GM19452 (cell line): ENCODE data around the gene GDPD4.

Source experiments
- ATAC-seq: cut with Tn5 transposase; IDR thresholded peaks from one replicate; pipeline ENCODE4 v1.9.1; 2021; ENCODE audit not compliant: unreplicated experiment

The GDPD4 gene

DNA sequence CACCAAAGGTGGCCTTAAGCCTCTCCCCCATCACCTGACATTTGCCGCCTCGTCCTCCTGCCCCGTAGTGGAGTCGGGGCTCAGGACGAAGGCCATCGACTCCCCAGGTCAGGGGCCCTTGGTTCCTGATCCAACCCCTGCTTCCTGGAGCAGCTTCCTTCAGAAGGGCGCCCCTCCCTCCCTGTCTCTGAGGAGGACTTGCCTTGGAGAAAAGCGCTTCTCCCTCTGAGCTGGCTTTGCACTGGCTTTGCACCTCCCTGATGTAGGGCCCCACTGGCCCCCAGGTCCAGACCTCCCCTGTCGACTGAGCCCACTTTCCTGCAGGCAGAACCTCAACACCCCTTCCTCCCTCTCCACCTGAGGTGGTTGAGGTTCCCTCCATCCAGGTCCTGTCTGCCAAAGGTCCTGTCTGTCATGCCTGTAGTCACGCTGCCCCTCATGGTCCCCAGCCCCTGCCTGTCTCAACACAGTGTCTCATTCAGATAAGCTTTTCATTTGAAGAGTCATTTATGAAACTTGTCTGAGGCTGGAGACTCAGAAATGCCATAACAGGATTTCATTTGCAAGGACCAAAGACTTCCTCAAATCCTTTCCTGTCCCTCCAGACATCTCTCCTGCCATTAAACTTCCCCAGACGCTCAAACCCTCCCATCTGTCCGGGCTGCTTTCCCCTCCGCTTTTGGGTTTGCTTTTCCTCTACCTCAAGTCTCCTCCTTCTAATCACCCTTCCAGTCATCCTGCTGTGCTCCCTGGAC is 95.0 kb downstream of the GDPD4 start:
- ATAC-seq = no peak

DNA sequence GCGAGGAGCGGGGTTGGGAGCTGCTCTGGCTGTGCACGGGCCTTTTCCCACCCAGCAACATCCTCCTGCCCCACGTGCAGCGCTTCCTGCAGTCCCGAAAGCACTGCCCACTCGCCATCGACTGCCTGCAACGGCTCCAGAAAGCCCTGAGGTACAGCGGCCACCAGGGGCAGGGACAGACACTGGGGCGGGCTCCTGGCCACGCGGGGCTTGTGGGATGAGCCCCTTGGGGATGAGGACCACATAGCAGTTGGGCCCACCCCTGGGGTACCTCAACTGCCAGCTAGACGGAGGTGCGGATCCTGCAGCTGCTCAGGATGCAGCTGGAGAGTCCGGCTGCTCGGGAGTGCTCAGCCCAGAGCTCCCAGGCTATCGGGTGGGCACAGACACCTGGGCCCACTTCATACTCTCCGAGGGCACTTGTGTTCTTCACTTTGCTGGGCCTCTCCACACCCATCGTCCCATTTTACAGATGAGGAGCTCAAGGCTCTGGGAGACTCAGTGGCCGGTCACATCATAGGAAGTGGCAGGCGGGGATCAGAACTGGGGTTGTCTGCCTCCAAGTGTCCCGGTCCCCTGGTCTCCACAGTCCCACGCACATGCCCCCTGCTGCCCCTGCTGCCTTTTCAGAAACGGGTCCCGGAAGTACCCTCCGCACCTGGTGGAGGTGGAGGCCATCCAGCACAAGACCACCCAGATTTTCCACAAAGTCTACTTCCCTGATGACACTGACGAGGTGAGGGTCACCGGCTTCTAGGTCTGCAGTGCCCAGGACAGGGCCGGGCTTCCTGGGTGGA is 95.8 kb downstream of the GDPD4 start:
- no peak for ATAC-seq

DNA sequence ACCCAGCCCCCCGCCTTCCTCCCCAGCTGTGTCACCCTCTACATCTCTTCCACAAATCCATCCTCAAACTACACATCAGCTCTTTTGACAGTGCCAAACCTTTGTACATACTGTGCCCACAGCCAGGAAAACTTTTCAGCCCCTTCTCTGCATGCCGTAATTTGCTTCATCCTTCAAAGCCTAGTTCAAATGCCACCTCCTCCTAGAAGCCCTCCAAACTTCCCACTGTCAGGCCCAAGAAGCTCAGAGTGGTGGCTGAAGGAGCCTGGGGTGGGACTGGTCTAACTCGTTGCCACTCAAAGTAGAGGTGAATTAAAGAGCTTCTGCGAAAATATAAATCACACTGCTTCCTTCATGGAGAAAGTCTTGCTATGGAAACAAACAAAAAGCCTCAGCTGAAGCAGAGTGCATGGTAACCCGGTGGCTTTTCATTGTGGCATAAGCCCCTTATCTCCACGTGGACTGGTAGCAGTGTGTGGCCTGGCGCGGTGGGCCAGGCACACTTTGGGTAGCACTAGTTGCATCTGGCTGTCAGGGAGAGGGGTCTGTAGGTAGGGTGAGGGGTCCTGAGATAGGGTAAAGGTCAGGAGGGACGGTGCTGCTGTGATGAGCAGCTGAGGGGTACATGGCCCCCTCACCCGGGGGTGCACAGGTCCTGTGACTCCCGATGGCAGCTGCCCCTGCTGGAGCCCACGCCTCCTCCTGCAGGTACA is 96.6 kb downstream of the GDPD4 start:
- ATAC-seq = no peak

DNA sequence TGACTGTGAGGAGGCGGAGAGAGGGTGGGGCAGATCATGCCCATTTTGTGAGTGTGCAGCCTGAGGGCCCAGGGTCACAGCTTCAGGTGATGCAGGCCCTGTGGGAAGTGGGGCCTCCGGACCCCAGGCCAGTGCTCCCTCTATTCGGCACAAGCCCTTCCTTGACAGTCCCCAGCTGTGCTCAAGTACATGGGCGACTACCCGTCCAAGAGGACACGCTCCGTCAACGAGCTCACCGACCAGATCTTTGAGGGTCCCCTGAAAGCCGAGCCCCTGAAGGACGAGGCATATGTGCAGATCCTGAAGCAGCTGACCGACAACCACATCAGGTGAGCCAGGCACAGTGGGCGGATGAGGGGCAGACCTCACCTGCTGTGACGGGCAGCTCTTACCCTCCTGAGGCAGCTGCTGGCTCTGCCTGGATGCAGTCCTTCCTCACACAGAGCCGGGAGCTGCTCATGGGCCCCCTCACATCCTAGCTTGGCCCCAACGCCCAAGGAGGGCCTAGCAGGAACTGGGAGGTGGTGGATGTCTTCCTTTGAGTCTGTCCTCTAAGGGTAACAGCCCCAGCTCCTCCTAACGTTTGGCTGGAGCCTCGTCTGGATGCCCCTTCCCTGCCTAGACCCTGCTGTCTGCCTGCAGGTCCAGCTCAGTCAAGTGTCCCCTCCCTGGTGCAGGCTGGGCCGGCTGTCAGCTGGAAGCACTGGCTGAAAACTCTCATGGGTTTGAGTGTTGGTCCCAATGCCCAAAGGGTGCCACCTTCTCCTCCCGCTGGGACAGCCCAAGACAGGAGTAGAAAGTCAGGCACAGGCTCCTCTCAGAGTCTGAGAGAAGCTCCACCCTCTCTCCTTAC is 97.4 kb downstream of the GDPD4 start:
- ATAC-seq = no peak

DNA sequence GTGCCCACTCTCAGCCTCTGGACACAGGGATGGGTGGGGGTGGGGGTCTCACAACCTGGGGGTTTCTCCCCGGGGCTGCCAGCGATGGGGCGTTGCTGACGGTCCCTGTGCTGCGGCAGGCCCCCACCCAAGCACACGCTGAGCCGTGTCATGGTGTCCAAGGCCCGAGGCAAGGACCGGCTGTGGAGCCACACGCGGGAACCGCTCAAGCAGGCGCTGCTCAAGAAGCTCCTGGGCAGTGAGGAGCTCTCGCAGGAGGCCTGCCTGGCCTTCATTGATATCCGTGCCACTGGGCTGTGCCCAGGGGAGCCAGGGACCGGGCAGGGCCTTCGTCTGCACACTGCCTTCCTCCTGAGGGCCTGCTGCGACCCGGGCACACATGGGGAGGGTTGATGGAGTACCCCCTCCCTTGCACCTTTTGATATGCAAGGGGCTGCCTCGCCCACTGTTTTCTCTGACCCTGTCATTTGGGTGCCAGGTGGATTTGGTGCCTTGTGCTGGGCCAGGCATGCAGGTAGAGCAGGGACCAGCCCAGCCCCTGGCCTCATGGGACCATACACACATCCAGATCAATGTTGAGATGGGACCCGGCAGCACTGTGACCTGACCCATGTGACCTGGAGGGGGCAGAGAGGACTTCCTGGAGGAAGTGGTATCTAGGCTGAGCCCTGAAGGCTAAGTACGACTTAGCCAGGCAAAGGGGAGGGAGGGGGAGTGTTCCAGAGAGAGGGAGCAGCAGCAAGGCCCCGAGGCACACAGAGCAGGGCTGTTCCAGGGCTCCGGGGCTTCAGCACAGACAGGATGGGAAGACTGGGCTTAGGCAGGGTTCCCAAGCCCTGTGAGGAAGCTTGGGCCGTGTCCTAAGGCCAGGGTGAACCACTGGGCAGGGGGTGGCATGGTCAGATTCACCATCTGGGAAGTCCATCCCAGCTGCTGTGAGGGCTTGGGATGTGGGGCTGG is 98.3 kb downstream of the GDPD4 start:
- no peak for ATAC-seq

DNA sequence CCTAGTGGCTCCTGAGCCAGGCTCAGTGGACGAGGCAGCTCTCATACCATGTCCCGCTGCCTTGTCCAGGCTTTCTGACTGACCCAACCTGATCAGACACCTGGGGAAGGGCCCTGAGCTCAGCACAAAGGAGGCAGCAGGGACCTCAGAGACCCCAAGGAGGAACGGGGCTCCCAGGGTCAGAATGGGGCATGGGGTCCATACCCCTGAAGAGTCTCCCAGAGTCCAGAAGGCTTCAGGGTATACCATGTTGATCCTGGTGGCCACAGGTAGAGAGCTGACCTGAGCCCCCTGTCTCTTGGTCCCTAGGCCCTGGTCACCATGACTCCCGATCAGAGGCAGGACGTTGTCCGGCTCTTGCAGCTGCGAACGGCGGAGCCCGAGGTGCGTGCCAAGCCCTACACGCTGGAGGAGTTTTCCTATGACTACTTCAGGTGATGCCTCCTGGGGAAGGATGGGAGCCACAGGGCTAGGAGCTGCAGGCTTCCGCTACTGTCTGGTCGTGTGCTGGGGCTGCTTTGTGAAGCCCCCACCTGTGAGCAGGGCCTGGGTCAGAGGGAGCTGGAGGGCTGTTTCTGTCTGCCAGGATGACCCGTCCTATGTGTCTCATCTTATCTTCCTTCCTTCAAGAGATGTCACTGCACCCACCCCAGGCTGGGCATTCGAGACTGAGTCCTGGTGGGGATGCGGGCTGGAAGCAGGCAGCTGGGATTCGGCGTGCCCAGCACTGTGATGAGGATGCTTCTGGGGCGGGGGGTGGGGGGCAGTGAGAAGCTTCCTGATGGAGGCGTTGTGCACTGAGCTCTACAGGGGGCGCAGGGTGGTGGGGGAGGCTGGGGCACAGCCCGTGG is 99.3 kb downstream of the GDPD4 start:
- ATAC-seq = no peak

DNA sequence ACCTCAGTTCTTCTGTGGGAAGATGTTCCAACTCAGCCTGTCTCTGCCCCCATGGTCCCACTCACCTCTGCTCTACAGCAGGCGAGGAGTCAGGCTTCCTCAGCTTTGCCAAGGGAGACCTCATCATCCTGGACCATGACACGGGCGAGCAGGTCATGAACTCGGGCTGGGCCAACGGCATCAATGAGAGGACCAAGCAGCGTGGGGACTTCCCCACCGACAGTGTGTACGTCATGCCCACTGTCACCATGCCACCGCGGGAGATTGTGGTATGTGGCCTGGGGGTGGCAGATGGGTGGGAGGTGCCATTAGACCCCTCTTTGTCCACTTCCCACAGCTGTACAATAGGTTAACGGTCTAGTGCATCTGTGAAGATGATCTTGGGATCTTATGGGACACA is 100.1 kb downstream of the GDPD4 start:
- ATAC-seq = no peak

DNA sequence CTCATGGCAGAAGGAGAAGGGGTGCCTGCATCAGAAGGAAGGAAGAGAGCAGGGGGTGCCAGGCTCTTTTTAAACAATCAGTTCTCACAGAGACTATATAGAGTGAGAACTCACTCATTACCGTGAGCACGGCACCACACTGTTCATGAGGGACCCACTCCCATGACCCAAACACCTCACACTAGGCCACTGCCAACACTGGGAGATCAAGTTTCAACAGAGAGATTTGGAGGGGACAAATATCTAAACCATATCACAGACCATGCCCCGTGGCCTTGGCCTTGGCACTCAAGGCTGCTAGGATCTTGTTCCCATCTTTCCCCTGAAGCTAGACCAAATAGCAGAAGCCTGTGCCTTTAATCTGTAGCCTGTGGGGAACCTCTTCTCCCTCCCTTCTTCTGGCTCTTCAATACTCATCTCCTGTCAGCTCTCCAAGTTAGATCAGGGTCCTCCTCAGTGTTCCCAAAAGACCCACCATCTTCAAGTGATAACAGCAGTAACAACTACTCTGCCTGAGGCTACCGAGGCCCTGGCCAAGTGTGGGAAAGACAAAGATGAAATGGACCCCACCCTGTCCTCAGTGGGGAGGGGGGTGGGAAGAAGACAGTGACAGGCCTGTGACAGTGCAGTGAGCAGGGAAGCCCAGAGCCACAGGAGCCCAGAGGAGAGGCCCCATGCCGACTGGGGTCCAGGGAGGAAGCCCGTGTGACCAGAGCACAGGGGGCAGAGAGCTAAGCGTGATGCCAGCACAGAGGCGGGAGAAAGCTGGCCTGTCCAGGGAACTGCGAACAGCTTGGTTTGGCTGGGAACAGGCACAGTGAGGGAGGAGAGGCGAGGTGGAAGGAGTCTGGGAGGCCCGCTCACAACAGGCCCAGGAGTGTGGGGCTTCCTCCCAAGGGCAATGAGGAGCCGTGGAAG is 100.9 kb downstream of the GDPD4 start:
- no peak for ATAC-seq

DNA sequence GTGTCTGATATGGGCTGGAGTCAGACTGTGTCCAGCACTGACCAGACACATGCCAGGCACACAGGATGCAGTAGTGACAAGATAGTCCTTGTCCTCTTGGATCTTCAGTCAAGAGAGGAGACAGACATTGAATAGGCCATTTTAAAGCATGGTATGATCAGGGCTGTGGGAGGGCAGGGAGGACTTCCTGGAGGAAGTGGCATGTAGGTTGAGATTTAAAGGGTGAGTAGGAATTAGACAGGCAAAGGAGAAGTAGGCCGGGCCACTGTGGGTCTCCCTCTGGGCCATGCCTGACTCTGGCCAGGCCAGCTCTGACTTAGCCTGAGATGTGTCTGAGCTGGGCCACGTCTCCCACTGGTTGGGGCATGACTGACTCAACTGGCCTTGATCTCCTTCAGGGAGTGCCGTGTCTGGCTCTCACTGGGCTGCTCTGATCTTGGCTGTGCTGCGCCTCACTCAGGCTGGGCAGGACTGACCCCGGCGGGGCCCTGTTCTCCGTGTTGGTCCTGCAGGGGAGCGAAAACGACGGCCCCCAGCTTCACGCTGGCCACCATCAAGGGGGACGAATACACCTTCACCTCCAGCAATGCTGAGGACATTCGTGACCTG is 102.2 kb downstream of the GDPD4 start:
- no peak for ATAC-seq

DNA sequence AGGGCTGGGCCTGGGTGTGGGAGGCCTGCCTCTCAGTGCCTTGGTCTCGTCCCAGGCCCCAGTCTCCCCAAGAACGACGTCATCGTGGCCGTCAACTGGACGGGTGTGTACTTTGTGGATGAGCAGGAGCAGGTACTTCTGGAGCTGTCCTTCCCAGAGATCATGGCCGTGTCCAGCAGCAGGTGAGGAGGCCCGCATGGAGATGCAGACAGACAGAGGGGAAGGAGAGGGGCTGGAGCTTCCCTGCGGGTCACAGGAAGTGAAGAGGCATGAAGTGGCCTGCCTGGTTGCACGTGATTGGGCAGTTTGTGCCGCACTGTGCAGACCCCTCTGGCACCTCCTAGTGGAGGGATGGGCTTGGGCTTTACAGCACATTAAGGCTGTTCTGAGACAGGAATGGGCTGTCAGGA is 103.0 kb downstream of the GDPD4 start:
- ATAC-seq = no peak

DNA sequence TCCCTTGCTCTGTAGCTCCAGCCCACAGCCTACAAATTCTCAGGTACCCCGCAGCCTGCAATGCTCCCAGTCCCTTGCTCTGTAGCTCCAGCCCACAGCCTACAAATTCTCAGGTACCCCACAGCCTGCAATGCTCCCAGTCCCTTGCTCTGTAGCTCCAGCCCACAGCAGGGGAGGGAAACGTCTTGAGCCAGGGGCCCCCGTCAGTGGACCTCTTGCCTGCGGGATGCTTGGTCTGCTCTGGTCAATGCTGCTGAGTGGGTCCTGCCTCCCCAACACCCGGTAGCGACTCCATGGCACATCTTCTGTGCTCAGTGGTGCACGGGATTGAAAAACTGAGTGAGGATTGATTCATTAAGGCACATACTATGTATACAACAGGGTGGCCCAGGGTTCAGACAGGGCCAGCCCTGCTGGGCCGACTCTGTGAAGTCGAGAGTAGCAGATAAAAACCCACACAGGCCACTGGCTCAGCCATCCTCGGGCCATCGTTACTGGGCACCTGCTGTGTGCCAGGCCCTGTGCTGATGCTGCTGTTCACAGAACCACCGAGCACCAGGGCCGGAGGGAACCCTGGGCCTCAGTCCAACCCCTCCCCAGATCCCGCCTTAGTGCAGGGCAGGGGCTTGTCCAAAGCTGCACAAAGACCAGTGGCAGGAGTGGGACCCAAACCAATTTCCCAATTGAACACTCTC is 103.7 kb downstream of the GDPD4 start:
- no peak for ATAC-seq

DNA sequence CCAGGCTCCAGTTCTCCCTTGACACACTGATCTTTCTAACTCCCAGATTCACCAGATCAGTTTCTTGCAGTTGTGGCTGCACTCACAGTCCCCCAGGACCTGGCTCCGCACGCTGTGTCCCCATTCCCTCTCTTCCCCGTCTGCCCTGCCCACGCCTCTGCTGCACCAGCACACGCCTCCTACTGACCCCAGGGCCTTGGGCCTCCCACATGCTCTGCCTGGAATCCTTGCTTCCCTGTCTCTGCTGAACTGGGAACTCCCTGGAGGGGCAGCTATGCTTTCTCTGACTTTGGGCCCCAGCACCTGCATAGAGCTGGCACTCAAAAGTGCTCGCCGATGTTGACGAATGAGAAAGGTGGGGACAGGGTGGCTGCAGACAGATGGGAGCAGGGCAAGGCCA is 104.5 kb downstream of the GDPD4 start:
- no peak for ATAC-seq

DNA sequence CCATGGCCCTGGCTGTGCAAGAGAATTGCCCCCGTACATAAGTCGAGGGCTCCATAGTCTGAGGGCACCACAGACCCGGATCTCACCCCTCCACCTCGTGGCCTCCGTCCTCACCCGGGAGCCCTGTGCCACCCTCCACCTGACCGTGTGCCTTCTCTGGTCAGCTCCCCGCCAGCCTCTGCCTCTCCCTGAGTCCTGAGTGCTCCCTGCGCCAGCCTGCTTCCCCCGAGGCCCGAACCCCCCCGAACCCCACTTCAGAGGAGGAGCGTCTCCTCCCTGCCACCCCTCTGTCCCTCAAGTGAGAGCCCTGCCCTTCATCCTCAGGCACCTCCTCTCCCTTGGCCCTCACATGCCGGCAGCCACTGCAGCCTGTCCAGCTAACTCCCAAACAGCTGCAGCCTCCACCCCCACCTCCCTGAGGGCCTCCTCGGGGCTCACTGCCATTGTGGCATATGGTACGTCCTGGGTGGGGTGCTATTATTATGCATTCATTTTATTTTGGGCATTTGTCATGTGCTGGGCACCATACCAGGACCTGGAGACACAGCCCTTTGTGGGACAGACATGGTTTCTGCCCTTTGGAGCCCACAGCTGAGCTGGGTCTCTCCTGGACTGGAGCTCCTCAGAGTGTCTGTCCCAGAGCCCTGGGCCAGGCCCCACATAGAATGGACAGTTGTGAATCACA is 106.3 kb downstream of the GDPD4 start:
- no peak for ATAC-seq

DNA sequence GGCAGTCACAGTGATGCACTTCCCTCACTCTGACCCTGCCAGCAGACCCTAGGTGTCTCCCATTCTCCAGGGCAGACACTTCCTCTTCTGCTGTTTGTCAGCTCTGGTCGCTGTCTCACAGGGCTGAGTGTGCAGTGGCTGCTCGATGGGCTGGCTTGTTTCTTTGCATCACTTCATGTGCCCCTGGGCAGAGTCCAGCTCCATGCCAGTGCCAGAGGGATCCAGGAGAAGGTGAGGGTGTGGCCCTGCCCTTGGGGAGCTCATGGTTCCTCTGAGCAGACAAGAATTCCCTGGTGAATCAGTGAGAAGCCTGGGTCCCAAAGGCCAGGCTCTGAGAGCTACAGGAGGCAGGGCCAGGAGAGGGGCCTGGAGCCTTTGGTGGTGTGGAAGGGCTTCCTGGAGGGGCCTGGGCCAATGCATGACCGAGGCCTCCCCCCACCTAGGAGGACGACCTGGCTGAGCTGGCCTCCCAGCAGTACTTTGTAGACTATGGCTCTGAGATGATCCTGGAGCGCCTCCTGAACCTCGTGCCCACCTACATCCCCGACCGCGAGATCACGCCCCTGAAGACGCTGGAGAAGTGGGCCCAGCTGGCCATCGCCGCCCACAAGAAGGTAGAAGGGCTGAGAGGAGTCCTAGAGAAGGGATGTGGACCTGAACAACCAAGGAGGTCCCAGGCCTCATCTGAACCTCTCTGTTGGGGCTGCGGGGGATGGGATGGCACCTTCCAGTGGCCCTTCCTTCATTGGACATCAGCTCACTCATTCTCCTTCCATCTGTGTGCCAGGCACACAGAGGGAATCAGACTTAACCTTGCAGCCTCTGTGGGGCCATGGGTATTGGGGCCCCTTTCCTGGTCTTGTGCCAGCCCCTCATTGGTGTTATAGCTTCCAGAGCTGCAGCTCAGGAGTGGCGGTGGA is 107.3 kb downstream of the GDPD4 start:
- no peak for ATAC-seq

DNA sequence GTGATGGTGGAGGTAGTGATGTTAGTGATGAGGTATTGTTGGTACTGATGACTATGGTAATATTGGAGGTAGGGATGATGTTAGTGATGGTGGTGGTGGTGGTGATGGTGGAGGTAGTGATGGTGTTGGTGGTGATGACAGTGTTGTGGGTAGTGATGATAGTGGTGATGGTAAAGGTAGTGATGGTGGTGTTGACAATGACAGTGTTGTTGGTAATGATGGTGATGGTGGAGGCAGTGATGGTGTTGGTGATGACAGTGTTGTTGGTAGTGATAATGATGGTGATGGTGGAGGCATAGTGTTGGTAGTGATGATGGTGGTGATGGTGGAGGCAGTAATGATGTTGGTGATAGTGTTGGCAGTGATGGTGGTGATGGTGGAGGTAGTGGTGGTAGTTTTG is 108.3 kb downstream of the GDPD4 start:
- no peak for ATAC-seq
